GM12878 (cell line): Measurements from ENCODE around the gene MPPED1. TPM values are rescaled to one million over a fixed set of nuclear protein-coding genes. Genes with fewer than 3 reads are reported as not detected.
A peak's percentile ranks its signal among the peaks of the same experiment; 100 is the strongest.

Experiments
- ATAC-seq: fragments of 200-7000 bp; cut with Tn5 transposase; 3 replicates; pipeline ENCODE4 v1.9.1; 2020; ENCODE audit warnings: mild to moderate bottlenecking, moderate library complexity
- BruUV-seq: library from RNA; stranded (reverse); fragments of 400-500 nt; replicated peaks from 2 replicates; lab custom pipeline; 2021; lab: Mats Ljungman, UMichigan
- CTCF ChIA-PET: fragments of 300-600 bp; sonication (Branson Sonifier 250); formaldehyde crosslinking; extraction: SDS; loops from one replicate; lab custom pipeline; 2021; ENCODE audit warnings: inconsistent platforms; lab: Yijun Ruan, JAX
- POLR2A ChIA-PET: fragments of 350-600 bp; formaldehyde crosslinking; extraction: SDS; loops from one replicate; lab custom pipeline; 2021; ENCODE audit warnings: inconsistent platforms; lab: Charles Lee
- RAD21 ChIA-PET: fragments of 300-600 bp; sonication (Branson Sonifier 250); formaldehyde crosslinking; loops from one replicate; lab custom pipeline; 2023; ENCODE audit warnings: antibody characterized with exemption; ENCODE audit not compliant: unreplicated experiment; lab: Charles Lee
- SMC1A ChIA-PET: fragments of 300-600 bp; sonication (Branson Sonifier 250); formaldehyde crosslinking; loops from one replicate; lab custom pipeline; 2023; ENCODE audit not compliant: unreplicated experiment, uncharacterized antibody; lab: Charles Lee
- DNase-seq: peaks from one replicate; pipeline ENCODE4 v3.0.0-alpha.2; 2011; ENCODE audit warnings: low read depth, low spot score
- FAIRE-seq: peaks from 3 replicates; lab custom pipeline; 2011; peaks lifted over from hg19 to GRCh38; lab: Jason Lieb, UNC
- H2AFZ ChIP-seq: 2 replicates; pipeline ENCODE4 v1.6.0; 2011; ENCODE audit warnings: low read depth, low read length, control low read depth; ENCODE audit not compliant: control insufficient read depth
- H3K27ac ChIP-seq: 2 replicates; pipeline ENCODE4 v1.5.1; 2011; ENCODE audit warnings: control low read depth; ENCODE audit not compliant: control insufficient read depth, insufficient read depth
- H3K27me3 ChIP-seq, 2 experiments: replicated peaks in 1 of 2; 2 replicates each; pipeline versions ENCODE4 v1.6.0 to v1.6.1; 2011; ENCODE audit warnings: low read length in 1 of 2; ENCODE audit not compliant: control insufficient read depth in 2 of 2, insufficient read depth in 2 of 2
- H3K36me3 ChIP-seq, 2 experiments: 2 replicates each; pipeline ENCODE4 v1.5.1; 2011; ENCODE audit warnings: low read length in 1 of 2; ENCODE audit not compliant: control insufficient read depth in 2 of 2, insufficient read depth in 2 of 2
- H3K4me1 ChIP-seq: 2 replicates; pipeline ENCODE4 v1.6.1; 2011; ENCODE audit warnings: mild to moderate bottlenecking, low read length, moderate library complexity, mixed read lengths; ENCODE audit not compliant: control insufficient read depth, insufficient read depth
- H3K4me2 ChIP-seq: 2 replicates; pipeline ENCODE4 v1.6.0; 2011; ENCODE audit warnings: control low read depth; ENCODE audit not compliant: control insufficient read depth, insufficient read depth
- H3K4me3 ChIP-seq: fragments of 200-600 bp; sonication (generic); 2 replicates; pipeline ENCODE4 v1.5.1; 2016
- H3K79me2 ChIP-seq: 2 replicates; pipeline ENCODE4 v1.6.0; 2011; ENCODE audit warnings: low read length; ENCODE audit not compliant: control insufficient read depth, insufficient read depth
- H3K9ac ChIP-seq: 2 replicates; pipeline ENCODE4 v1.8.0; 2011; ENCODE audit warnings: low read length, control low read depth, mixed read lengths; ENCODE audit not compliant: control insufficient read depth, insufficient read depth
- H3K9me3 ChIP-seq: replicated peaks from 3 replicates; pipeline ENCODE4 v1.5.1; 2011; ENCODE audit warnings: mild to moderate bottlenecking, low read length; ENCODE audit not compliant: control insufficient read depth, insufficient read depth
- H4K20me1 ChIP-seq: 2 replicates; pipeline ENCODE4 v1.6.0; 2011; ENCODE audit not compliant: control insufficient read depth, insufficient read depth
- CTCF ChIP-seq, 3 experiments: IDR thresholded peaks in 2 of 3; conservative IDR thresholded peaks in 1 of 3; 2 replicates each; pipeline ENCODE4 v1.5.1; 2011; ENCODE audit warnings: low read depth in 3 of 3, low read length in 3 of 3, mild to moderate bottlenecking in 3 of 3, control low read depth in 2 of 3, moderate library complexity in 2 of 3, inconsistent platforms in 1 of 3, mixed read lengths in 1 of 3; ENCODE audit not compliant: control insufficient read depth in 2 of 3, insufficient read depth in 1 of 3; ENCODE audit errors: extremely low read depth in 1 of 3
- CUX1 ChIP-seq: IDR thresholded peaks from 2 replicates; pipeline ENCODE4 v1.6.1; 2012; ENCODE audit warnings: improper control_type of control experiment, low read depth, low read length; ENCODE audit not compliant: insufficient replicate concordance
- RAD21 ChIP-seq: IDR thresholded peaks from 2 replicates; pipeline ENCODE4 v1.6.1; 2011; ENCODE audit warnings: mild to moderate bottlenecking, low read depth, low read length, moderate library complexity; ENCODE audit not compliant: insufficient read depth
- TBL1XR1 ChIP-seq: IDR thresholded peaks from 2 replicates; pipeline ENCODE4 v1.6.1; 2012; ENCODE audit warnings: low read depth, low read length, improper control_type of control experiment
- ZNF24 ChIP-seq: fragments of 450-650 bp; IDR thresholded peaks from 2 replicates; pipeline ENCODE4 v1.6.1; 2017; ENCODE audit warnings: antibody characterized with exemption, mild to moderate bottlenecking
- WGBS: methylation state at CpG from one replicate; pipeline ENCODE4 v1.1.6; 2016; ENCODE audit warnings: low lambda C conversion rate; ENCODE audit not compliant: insufficient replicate concordance, insufficient coverage; ENCODE audit errors: missing lambda C conversion rate; 5-methylcytosine and 5-hydroxymethylcytosine counted together
- in situ Hi-C: fragments of 300-500 bp; cut with MboI; formaldehyde crosslinking; loops from 9 replicates; pipeline ENCODE4 v1.14.3; 2018; ENCODE audit warnings: mixed read lengths
- intact Hi-C: fragments of 100-400 bp; cut with micrococcal nuclease; formaldehyde crosslinking; loops from one replicate; pipeline ENCODE4 v1.14.2; 2022; ENCODE audit not compliant: unreplicated experiment
- polyA plus RNA-seq, 11 experiments: library from polyadenylated mRNA; depleted of rRNA in 4 of 11; unstranded in 6 of 11; stranded (reverse) in 5 of 11; fragments of >200 nt; fragmentation: Nextera tagmentation in 4 of 11; fragmentation: Illumina TruSeq in 1 of 11; extraction: Ambion mirVana in 4 of 11; extraction: Trizol in 1 of 11; gene quantifications; 1 replicate in 1 of 11; 2 replicates in 10 of 11; pipeline versions ENCODE4 v1.2.1 to v1.2.3, GENCODE V29; 2011 to 2016; ENCODE audit warnings: inconsistent platforms in 2 of 11, missing spikeins in 2 of 11, low read depth in 1 of 11
- total RNA-seq, 4 experiments: library from RNA; depleted of rRNA in 3 of 4; stranded (reverse); fragments of >200 nt in 3 of 4; fragmentation: Illumina TruSeq in 1 of 4; extraction: Trizol in 1 of 4; gene quantifications; 2 replicates each; pipeline versions ENCODE4 v1.2.1 to v1.2.3, GENCODE V29; 2013 to 2021

The MPPED1 gene
- total and polyA plus RNA-seq, 10 of the 15 experiments (the other 5 are each of a cell fraction or from before 2014, with no cell fraction given) = 0.11 TPM; not detected in 9

GRCh38 chr22:43537019-43537585 lies 125.3 kb downstream of the MPPED1 start:
- CTCF ChIA-PET = no interaction called here
- no peaks in the 10 kb centered on the region for H4K20me1 ChIP-seq
- no peaks in the 10 kb centered on the region for H3K9me3 ChIP-seq
- H3K4me1 ChIP-seq = no peaks in the 10 kb centered on the region
- RAD21 ChIA-PET = no interaction called here
- WGBS = 42% methylated on average over 14 of the region's 14 CpGs
- no peaks in the 10 kb centered on the region for H3K79me2 ChIP-seq
- H3K9ac ChIP-seq = no peak overlapping the region
- no peak overlapping the region for H3K4me3 ChIP-seq
- ATAC-seq = 0 out of 3 replicates have a peak, but pooled peaks have one; percentile 34
- POLR2A ChIA-PET = no interaction called here
- SMC1A ChIA-PET = no interaction called here
- in situ Hi-C loops = no loop called here
- H3K27ac ChIP-seq = no peak overlapping the region
- H3K4me2 ChIP-seq = no peak overlapping the region
- no peak for DNase-seq
- no peak for FAIRE-seq
- H3K36me3 ChIP-seq = no peaks in the 10 kb centered on the region
- BruUV-seq = no TSS peak
- H3K27me3 ChIP-seq = no peaks in the 10 kb centered on the region; a peak in 2 of 4 replicates
- intact Hi-C loops = no loop called here
- TF ChIP-seq CTCF (IDR thresholded peaks at IDR 0.05 in 2 of 3, conservative IDR thresholded peaks at IDR 0.05 in 1 of 3; ENCODE audit: control insufficient read depth in 2 of 3, extremely low read depth in 1 of 3, insufficient read depth in 1 of 3, low read depth in 3 of 3, low read length in 3 of 3) (peak; percentile 18 to 31 (median 28); a peak in 4 of 6 replicates), TBL1XR1 (no peak), CUX1 (no peak), RAD21 (peak; percentile 45; the same call in 1 of the 2 replicates), ZNF24 (no peak)
- H2AFZ ChIP-seq = no peak overlapping the region
